GM23338 (cell line): ENCODE results near the gene MAP3K14. TPM values are rescaled to one million over a fixed set of nuclear protein-coding genes. Genes with fewer than 3 reads are reported as not detected.

Experiments
- ATAC-seq: fragments of 200-7000 bp; cut with Tn5 transposase; 3 replicates; pipeline ENCODE4 v1.9.1; 2020
- DNase-seq: peaks from one replicate; pipeline ENCODE4 v3.0.0-alpha.2; 2015; ENCODE audit warnings: low spot score
- H2AFZ ChIP-seq: fragments of 200-600 bp; sonication (generic); 2 replicates; pipeline ENCODE4 v1.8.0; 2016; ENCODE audit warnings: antibody characterized with exemption, mild to moderate bottlenecking, moderate library complexity
- H3F3A ChIP-seq: fragments of 200-600 bp; sonication (generic); replicated peaks from 2 replicates; pipeline ENCODE4 v1.8.0; 2017; ENCODE audit warnings: antibody characterized with exemption, mixed run types, low read depth
- H3K27ac ChIP-seq: fragments of 200-600 bp; sonication (generic); 2 replicates; pipeline ENCODE4 v1.6.1; 2016; ENCODE audit warnings: low read depth
- H3K27me3 ChIP-seq: fragments of 200-600 bp; sonication (generic); 2 replicates; pipeline ENCODE4 v1.8.0; 2016; ENCODE audit warnings: mild to moderate bottlenecking, mixed run types, moderate library complexity; ENCODE audit not compliant: insufficient read depth
- H3K36me3 ChIP-seq: fragments of 200-600 bp; sonication (generic); 2 replicates; pipeline ENCODE4 v1.8.0; 2016; ENCODE audit warnings: mild to moderate bottlenecking; ENCODE audit not compliant: insufficient read depth
- H3K4me1 ChIP-seq: fragments of 200-600 bp; sonication (generic); 2 replicates; pipeline ENCODE4 v1.8.0; 2016; ENCODE audit warnings: mild to moderate bottlenecking, moderate library complexity; ENCODE audit not compliant: insufficient read depth
- H3K4me2 ChIP-seq: fragments of 200-600 bp; sonication (generic); 2 replicates; pipeline ENCODE4 v1.7.1; 2017; ENCODE audit warnings: mixed run types
- H3K4me3 ChIP-seq: fragments of 200-600 bp; sonication (generic); 2 replicates; pipeline ENCODE4 v1.6.1; 2016; ENCODE audit warnings: mixed run types
- H3K79me2 ChIP-seq: fragments of 200-600 bp; sonication (generic); replicated peaks from 2 replicates; pipeline ENCODE4 v1.8.0; 2017; ENCODE audit warnings: mild to moderate bottlenecking; ENCODE audit not compliant: insufficient read depth
- H3K9me2 ChIP-seq: fragments of 200-600 bp; sonication (generic); 2 replicates; pipeline ENCODE4 v1.8.0; 2017; ENCODE audit not compliant: insufficient read depth
- H4K20me1 ChIP-seq: fragments of 200-600 bp; sonication (generic); replicated peaks from 2 replicates; pipeline ENCODE4 v1.8.0; 2017; ENCODE audit warnings: mild to moderate bottlenecking; ENCODE audit not compliant: insufficient read depth
- H3K27ac Mint-ChIP-seq: 2 replicates; pipeline ENCODE4 v1.8.0; 2020; ENCODE audit warnings: inconsistent platforms, mild to moderate bottlenecking, moderate library complexity, mixed read lengths
- H3K27me3 Mint-ChIP-seq: 3 replicates; pipeline ENCODE4 v1.8.0; 2022; ENCODE audit warnings: low read depth, mild to moderate bottlenecking, moderate library complexity, mixed read lengths, inconsistent platforms; ENCODE audit not compliant: insufficient read depth, poor library complexity
- H3K36me3 Mint-ChIP-seq: 3 replicates; pipeline ENCODE4 v1.8.0; 2021; ENCODE audit warnings: low read depth, mild to moderate bottlenecking, inconsistent platforms, moderate library complexity, mixed read lengths
- H3K4me1 Mint-ChIP-seq: 3 replicates; pipeline ENCODE4 v1.8.0; 2020; ENCODE audit warnings: mild to moderate bottlenecking, inconsistent platforms, mixed read lengths
- H3K4me3 Mint-ChIP-seq: 3 replicates; pipeline ENCODE4 v1.8.0; 2021; ENCODE audit warnings: moderate library complexity, mild to moderate bottlenecking, inconsistent platforms, mixed read lengths
- H3K9me3 Mint-ChIP-seq: 3 replicates; pipeline ENCODE4 v1.8.0; 2020; ENCODE audit warnings: moderate library complexity, mild to moderate bottlenecking, inconsistent platforms, mixed read lengths
- CREB1 ChIP-seq: fragments of 250-450 bp; sonication (Bioruptor Pico); IDR thresholded peaks from 2 replicates; pipeline ENCODE4 v1.5.0; 2020; ENCODE audit warnings: low read depth, mild to moderate bottlenecking, moderate library complexity
- EZH2 ChIP-seq: fragments of 200-600 bp; sonication (generic); IDR thresholded peaks from one replicate; pipeline ENCODE4 v1.8.0; 2017; ENCODE audit warnings: antibody characterized with exemption, mild to moderate bottlenecking, low read depth; ENCODE audit not compliant: unreplicated experiment
- EZH2phosphoT487 ChIP-seq: fragments of 200-600 bp; sonication (generic); IDR thresholded peaks from one replicate; pipeline ENCODE4 v1.8.1; 2018; ENCODE audit warnings: antibody characterized with exemption; ENCODE audit not compliant: unreplicated experiment
- JUNB ChIP-seq: IDR thresholded peaks from one replicate; pipeline ENCODE4 v1.6.1; 2016; ENCODE audit warnings: antibody characterized with exemption; ENCODE audit not compliant: unreplicated experiment
- NANOG ChIP-seq: IDR thresholded peaks from 2 replicates; pipeline ENCODE4 v1.6.1; 2016; ENCODE audit warnings: antibody characterized with exemption, borderline replicate concordance
- POLR2AphosphoS5 ChIP-seq: IDR thresholded peaks from 2 replicates; pipeline ENCODE4 v1.6.1; 2016; ENCODE audit warnings: antibody characterized with exemption, low read depth
- STAT1 ChIP-seq: IDR thresholded peaks from one replicate; pipeline ENCODE4 v1.6.1; 2016; ENCODE audit warnings: antibody characterized with exemption; ENCODE audit not compliant: unreplicated experiment
- ZNF114 ChIP-seq: fragments of 250-450 bp; sonication (Bioruptor Pico); IDR thresholded peaks from 2 replicates; pipeline ENCODE4 v1.5.0; 2020; ENCODE audit warnings: mild to moderate bottlenecking, moderate library complexity
- ZNF331 ChIP-seq: fragments of 250-450 bp; sonication (Bioruptor Pico); IDR thresholded peaks from 2 replicates; pipeline ENCODE4 v1.5.0; 2020; ENCODE audit warnings: low read depth, mild to moderate bottlenecking, moderate library complexity
- polyA plus RNA-seq: library from polyadenylated mRNA; unstranded; fragments of >200 nt; fragmentation: Nextera tagmentation; extraction: Ambion mirVana; gene quantifications from 2 replicates; pipeline ENCODE4 v1.2.1, GENCODE V29; 2016
- total RNA-seq: library from RNA; depleted of rRNA; stranded (reverse); fragments of >200 nt; shearing (Covaris generic); gene quantifications from 2 replicates; pipeline ENCODE4 v1.2.3, GENCODE V29; 2014
- TF ChIP-seq, protein P1 (sequence below), 2 experiments: fragments of 200-600 bp in 1 of 2; sonication (generic) in 1 of 2; conservative IDR thresholded peaks; 2 replicates each; pipeline versions ENCODE4 v1.5.1 to v1.6.1; 2016 to 2017; ENCODE audit warnings: antibody characterized with exemption in 2 of 2, low read depth in 2 of 2, mild to moderate bottlenecking in 2 of 2, moderate library complexity in 1 of 2
- TF ChIP-seq, protein P2 (sequence below): IDR thresholded peaks from one replicate; pipeline ENCODE4 v1.6.1; 2018; ENCODE audit warnings: antibody characterized with exemption; ENCODE audit not compliant: unreplicated experiment
- TF ChIP-seq, protein P3 (sequence below): IDR thresholded peaks from 2 replicates; pipeline ENCODE4 v1.6.1; 2016; ENCODE audit warnings: antibody characterized with exemption
- TF ChIP-seq, protein P4 (sequence below): fragments of 250-450 bp; sonication (Bioruptor Pico); IDR thresholded peaks from 2 replicates; pipeline ENCODE4 v1.5.0; 2020; ENCODE audit warnings: mild to moderate bottlenecking, moderate library complexity

MAP3K14 gene
- total and polyA plus RNA-seq, 2 experiments from 2014 or later, result 1.3 to 4.9 TPM

DNA sequence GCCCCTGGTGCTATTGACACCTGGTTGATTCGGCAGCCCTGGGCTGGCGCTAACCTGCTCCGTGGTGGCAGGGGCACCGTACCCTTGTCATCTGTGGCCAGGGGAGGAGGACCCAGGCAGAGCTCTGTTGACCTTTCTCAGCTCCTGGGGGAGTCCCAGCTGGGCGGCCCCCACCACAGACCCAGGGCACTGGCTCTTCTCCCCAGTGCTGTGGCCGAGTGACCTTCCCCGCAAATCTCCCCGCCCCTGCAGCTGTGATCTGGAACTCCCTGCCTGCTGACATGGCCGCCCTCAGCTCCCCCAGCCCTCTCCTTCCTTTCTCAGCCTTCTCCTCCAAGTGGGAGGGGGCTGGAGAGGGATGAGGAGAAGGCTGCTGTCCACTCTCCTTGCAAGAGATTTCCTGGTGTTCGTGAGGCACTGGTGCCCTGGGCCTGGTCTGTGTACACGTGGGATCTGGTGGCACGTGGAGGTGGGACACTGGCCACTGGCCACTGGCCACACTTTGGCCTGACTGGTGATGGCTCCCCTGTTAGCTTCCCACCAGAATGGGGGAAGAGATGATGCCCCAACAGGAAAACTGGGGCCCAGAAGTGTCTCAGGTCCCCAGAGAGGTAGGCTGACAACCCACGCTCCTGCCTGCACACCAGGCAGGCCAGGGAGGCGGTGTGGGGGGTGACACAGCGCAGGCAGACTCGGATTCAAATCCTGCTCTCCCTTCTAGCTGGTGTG, 87.0 kb downstream of the MAP3K14 start:
- Mint-ChIP-seq H3K36me3 (no peaks in the 10 kb centered on the region), H3K27ac (no peak overlapping the region), H3K9me3 (no peaks in the 10 kb centered on the region; the same call in 2 of the 3 replicates), H3K4me3 (no peak overlapping the region), H3K27me3 (peaks cover 16% of the 10 kb centered on the region), H3K4me1 (peaks cover 38% of the 10 kb centered on the region)
- Histone ChIP-seq H2AFZ (no peak overlapping the region), H3K9me2 (no peaks in the 10 kb centered on the region), H4K20me1 (no peaks in the 10 kb centered on the region), H3K36me3 (no peaks in the 10 kb centered on the region), H3K27ac (no peak overlapping the region), H3K79me2 (no peaks in the 10 kb centered on the region), H3F3A (0 out of 2 replicates have a peak, but pooled peaks cover 2% of the 10 kb centered on the region), H3K4me2 (no peak overlapping the region), H3K4me1 (peaks cover 27% of the 10 kb centered on the region), H3K4me3 (no peak overlapping the region), H3K27me3 (peaks cover under 1% of the 10 kb centered on the region; the same call in 1 of the 2 replicates)
- no peak for ATAC-seq
- TF ChIP-seq ZNF114 (no peak), STAT1 (no peak), CREB1 (CRISPR knock-in tag) (no peak), NANOG (no peak), POLR2AphosphoS5 (no peak), JUNB (no peak), EZH2 (no peak), EZH2phosphoT487 (no peak), ZNF331 (CRISPR knock-in tag) (no peak)
- TF ChIP-seq, protein P1, sequence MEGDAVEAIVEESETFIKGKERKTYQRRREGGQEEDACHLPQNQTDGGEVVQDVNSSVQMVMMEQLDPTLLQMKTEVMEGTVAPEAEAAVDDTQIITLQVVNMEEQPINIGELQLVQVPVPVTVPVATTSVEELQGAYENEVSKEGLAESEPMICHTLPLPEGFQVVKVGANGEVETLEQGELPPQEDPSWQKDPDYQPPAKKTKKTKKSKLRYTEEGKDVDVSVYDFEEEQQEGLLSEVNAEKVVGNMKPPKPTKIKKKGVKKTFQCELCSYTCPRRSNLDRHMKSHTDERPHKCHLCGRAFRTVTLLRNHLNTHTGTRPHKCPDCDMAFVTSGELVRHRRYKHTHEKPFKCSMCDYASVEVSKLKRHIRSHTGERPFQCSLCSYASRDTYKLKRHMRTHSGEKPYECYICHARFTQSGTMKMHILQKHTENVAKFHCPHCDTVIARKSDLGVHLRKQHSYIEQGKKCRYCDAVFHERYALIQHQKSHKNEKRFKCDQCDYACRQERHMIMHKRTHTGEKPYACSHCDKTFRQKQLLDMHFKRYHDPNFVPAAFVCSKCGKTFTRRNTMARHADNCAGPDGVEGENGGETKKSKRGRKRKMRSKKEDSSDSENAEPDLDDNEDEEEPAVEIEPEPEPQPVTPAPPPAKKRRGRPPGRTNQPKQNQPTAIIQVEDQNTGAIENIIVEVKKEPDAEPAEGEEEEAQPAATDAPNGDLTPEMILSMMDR (conservative IDR thresholded peaks at IDR 0.05; ENCODE audit: low read depth in 2 of 2), result no peak
- TF ChIP-seq, protein P2, sequence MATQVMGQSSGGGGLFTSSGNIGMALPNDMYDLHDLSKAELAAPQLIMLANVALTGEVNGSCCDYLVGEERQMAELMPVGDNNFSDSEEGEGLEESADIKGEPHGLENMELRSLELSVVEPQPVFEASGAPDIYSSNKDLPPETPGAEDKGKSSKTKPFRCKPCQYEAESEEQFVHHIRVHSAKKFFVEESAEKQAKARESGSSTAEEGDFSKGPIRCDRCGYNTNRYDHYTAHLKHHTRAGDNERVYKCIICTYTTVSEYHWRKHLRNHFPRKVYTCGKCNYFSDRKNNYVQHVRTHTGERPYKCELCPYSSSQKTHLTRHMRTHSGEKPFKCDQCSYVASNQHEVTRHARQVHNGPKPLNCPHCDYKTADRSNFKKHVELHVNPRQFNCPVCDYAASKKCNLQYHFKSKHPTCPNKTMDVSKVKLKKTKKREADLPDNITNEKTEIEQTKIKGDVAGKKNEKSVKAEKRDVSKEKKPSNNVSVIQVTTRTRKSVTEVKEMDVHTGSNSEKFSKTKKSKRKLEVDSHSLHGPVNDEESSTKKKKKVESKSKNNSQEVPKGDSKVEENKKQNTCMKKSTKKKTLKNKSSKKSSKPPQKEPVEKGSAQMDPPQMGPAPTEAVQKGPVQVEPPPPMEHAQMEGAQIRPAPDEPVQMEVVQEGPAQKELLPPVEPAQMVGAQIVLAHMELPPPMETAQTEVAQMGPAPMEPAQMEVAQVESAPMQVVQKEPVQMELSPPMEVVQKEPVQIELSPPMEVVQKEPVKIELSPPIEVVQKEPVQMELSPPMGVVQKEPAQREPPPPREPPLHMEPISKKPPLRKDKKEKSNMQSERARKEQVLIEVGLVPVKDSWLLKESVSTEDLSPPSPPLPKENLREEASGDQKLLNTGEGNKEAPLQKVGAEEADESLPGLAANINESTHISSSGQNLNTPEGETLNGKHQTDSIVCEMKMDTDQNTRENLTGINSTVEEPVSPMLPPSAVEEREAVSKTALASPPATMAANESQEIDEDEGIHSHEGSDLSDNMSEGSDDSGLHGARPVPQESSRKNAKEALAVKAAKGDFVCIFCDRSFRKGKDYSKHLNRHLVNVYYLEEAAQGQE, result no peak
- TF ChIP-seq, protein P3, sequence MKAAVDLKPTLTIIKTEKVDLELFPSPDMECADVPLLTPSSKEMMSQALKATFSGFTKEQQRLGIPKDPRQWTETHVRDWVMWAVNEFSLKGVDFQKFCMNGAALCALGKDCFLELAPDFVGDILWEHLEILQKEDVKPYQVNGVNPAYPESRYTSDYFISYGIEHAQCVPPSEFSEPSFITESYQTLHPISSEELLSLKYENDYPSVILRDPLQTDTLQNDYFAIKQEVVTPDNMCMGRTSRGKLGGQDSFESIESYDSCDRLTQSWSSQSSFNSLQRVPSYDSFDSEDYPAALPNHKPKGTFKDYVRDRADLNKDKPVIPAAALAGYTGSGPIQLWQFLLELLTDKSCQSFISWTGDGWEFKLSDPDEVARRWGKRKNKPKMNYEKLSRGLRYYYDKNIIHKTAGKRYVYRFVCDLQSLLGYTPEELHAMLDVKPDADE, result no peak
- TF ChIP-seq, protein P4, sequence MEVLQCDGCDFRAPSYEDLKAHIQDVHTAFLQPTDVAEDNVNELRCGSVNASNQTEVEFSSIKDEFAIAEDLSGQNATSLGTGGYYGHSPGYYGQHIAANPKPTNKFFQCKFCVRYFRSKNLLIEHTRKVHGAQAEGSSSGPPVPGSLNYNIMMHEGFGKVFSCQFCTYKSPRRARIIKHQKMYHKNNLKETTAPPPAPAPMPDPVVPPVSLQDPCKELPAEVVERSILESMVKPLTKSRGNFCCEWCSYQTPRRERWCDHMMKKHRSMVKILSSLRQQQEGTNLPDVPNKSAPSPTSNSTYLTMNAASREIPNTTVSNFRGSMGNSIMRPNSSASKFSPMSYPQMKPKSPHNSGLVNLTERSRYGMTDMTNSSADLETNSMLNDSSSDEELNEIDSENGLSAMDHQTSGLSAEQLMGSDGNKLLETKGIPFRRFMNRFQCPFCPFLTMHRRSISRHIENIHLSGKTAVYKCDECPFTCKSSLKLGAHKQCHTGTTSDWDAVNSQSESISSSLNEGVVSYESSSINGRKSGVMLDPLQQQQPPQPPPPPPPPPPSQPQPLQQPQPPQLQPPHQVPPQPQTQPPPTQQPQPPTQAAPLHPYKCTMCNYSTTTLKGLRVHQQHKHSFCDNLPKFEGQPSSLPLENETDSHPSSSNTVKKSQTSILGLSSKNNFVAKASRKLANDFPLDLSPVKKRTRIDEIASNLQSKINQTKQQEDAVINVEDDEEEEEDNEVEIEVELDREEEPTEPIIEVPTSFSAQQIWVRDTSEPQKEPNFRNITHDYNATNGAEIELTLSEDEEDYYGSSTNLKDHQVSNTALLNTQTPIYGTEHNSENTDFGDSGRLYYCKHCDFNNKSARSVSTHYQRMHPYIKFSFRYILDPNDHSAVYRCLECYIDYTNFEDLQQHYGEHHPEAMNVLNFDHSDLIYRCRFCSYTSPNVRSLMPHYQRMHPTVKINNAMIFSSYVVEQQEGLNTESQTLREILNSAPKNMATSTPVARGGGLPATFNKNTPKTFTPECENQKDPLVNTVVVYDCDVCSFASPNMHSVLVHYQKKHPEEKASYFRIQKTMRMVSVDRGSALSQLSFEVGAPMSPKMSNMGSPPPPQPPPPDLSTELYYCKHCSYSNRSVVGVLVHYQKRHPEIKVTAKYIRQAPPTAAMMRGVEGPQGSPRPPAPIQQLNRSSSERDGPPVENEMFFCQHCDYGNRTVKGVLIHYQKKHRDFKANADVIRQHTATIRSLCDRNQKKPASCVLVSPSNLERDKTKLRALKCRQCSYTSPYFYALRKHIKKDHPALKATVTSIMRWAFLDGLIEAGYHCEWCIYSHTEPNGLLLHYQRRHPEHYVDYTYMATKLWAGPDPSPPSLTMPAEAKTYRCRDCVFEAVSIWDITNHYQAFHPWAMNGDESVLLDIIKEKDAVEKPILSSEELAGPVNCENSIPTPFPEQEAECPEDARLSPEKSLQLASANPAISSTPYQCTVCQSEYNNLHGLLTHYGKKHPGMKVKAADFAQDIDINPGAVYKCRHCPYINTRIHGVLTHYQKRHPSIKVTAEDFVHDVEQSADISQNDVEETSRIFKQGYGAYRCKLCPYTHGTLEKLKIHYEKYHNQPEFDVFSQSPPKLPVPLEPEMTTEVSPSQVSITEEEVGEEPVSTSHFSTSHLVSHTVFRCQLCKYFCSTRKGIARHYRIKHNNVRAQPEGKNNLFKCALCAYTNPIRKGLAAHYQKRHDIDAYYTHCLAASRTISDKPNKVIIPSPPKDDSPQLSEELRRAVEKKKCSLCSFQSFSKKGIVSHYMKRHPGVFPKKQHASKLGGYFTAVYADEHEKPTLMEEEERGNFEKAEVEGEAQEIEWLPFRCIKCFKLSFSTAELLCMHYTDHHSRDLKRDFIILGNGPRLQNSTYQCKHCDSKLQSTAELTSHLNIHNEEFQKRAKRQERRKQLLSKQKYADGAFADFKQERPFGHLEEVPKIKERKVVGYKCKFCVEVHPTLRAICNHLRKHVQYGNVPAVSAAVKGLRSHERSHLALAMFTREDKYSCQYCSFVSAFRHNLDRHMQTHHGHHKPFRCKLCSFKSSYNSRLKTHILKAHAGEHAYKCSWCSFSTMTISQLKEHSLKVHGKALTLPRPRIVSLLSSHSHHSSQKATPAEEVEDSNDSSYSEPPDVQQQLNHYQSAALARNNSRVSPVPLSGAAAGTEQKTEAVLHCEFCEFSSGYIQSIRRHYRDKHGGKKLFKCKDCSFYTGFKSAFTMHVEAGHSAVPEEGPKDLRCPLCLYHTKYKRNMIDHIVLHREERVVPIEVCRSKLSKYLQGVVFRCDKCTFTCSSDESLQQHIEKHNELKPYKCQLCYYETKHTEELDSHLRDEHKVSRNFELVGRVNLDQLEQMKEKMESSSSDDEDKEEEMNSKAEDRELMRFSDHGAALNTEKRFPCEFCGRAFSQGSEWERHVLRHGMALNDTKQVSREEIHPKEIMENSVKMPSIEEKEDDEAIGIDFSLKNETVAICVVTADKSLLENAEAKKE (CRISPR knock-in tag), result no peak
- DNase-seq, result no peak
